ENCODE data around the gene TEFM. TPM values are rescaled to one million over a fixed set of nuclear protein-coding genes. Genes with fewer than 3 reads are reported as not detected.

Gene TEFM
- total and polyA plus RNA-seq, 2 donors (not counting 3 experiments of a cell fraction or from before 2014, with no cell fraction given), result 4.8 to 12.7 TPM

DNA sequence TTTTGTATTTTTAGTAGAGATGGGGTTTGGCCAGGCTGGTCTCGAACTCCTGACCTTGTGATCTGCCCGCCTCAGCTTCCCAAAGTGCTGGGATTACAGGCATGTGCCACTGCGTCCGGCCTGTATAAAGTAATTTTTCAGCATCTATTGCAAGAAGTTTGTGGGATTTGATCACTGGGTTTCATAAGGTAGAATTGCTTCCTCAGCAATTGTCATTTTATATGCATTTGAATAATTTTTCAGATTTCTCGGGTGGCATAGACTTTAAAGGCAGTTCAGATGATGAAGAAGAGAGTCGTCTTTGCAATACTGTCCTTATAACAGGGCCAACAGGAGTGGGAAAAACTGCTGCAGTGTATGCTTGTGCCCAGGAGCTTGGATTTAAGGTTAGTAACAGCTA, 37.0 kb downstream of the TEFM start:
- POLR2A ChIA-PET, result no interaction called here
- DNase-seq (ENCODE audit: low read depth, low spot score), result no peak

DNA sequence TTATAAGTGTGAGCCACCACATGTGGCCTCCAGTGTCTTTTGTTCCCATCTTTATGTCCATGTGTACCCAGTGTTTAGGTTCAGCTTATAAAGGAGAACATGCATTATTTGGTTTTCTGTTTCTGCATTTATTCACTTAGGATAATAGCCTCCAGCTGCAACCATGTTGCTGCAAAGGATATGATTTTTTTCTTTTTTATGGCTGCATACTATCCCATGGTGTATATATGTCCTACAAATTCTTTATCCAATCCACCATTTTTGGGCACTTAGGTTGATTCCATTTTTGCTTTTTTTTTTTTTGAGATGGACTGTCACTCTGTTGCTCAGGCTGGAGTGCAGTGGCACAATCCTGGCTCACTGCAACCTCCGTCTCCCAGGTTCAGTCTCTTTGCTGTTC, 41.4 kb downstream of the TEFM start:
- POLR2A ChIA-PET, result no interaction called here
- DNase-seq (ENCODE audit: low read depth, low spot score), result no peak
- no peak for FAIRE-seq

More for the DNA sequence above, 37.0 kb downstream of the TEFM start:
- H3K9me3 ChIP-seq (replicated peaks; ENCODE audit: control insufficient read depth, insufficient read depth, low read length), result no peaks in the 10 kb centered on the region
- H4K20me1 ChIP-seq (replicated peaks; ENCODE audit: control insufficient read depth, extremely low read depth, insufficient read depth, low read length), result no peaks in the 10 kb centered on the region
- no peak overlapping the region for H2AFZ ChIP-seq (ENCODE audit: low read depth, low read length)
- no peak overlapping the region for H3K4me3 ChIP-seq (replicated peaks in 1 of 3; ENCODE audit: insufficient read depth in 1 of 3, low read depth in 1 of 3, low read length in 3 of 3)
- no peaks in the 10 kb centered on the region for H3K79me2 ChIP-seq (ENCODE audit: control insufficient read depth, insufficient read depth, low read length)
- H3K4me2 ChIP-seq (ENCODE audit: insufficient read depth, low read length), result no peak overlapping the region
- no peaks in the 10 kb centered on the region for H3K4me1 ChIP-seq (ENCODE audit: control insufficient read depth, extremely low read depth, insufficient read depth, low read length)
- peaks cover 0 to 3% of the 10 kb centered on the region in 2 experiments for H3K36me3 ChIP-seq (ENCODE audit: control insufficient read depth in 2 of 2, extremely low read depth in 1 of 2, insufficient read depth in 2 of 2, low read length in 2 of 2)
- no peak for FAIRE-seq
- CTCF ChIA-PET, result interaction anchor here (0.6 to 0.7 kb wide), 2 partner anchors 48 to 316 kb away, joined by 3 read pairs; no protein-coding TSS in a partner anchor
- no peaks in the 10 kb centered on the region for H3K27me3 ChIP-seq (ENCODE audit: control insufficient read depth in 2 of 2, insufficient read depth in 2 of 2, low read length in 2 of 2)
- BruUV-seq (replicated peaks), result no TSS peak
- dilution Hi-C loops (cut with MboI; ENCODE audit: extremely low pct_ligation_motif_present, low sequenced_read_pairs), result no loop called here
- TF ChIP-seq GATA2 (IDR thresholded peaks at IDR 0.05; ENCODE audit: insufficient read depth, insufficient read length, low read depth, low read length), result no peak
- H3K9ac ChIP-seq (replicated peaks; ENCODE audit: extremely low read depth, insufficient read depth, low read length), result no peak overlapping the region
- intact Hi-C loops (cut with micrococcal nuclease), result no loop called here
- H3K9me1 ChIP-seq (replicated peaks; ENCODE audit: control insufficient read depth, extremely low read depth, insufficient read depth, low read length), result no peaks in the 10 kb centered on the region
- H3K27ac ChIP-seq (ENCODE audit: insufficient read depth, low read depth, low read length), result no peak overlapping the region

More for the DNA sequence above, 41.4 kb downstream of the TEFM start:
- Histone ChIP-seq H4K20me1 (replicated peaks; ENCODE audit: control insufficient read depth, extremely low read depth, insufficient read depth, low read length) (no peaks in the 10 kb centered on the region), H3K79me2 (ENCODE audit: control insufficient read depth, insufficient read depth, low read length) (no peaks in the 10 kb centered on the region), H3K27me3 (ENCODE audit: control insufficient read depth in 2 of 2, insufficient read depth in 2 of 2, low read length in 2 of 2) (no peaks in the 10 kb centered on the region), H2AFZ (ENCODE audit: low read depth, low read length) (no peak overlapping the region), H3K4me3 (replicated peaks in 1 of 3; ENCODE audit: insufficient read depth in 1 of 3, low read depth in 1 of 3, low read length in 3 of 3) (no peak overlapping the region), H3K36me3 (ENCODE audit: control insufficient read depth in 2 of 2, extremely low read depth in 1 of 2, insufficient read depth in 2 of 2, low read length in 2 of 2) (peaks cover 0 to 3% of the 10 kb centered on the region in 2 experiments), H3K4me1 (ENCODE audit: control insufficient read depth, extremely low read depth, insufficient read depth, low read length) (no peaks in the 10 kb centered on the region), H3K4me2 (ENCODE audit: insufficient read depth, low read length) (no peak overlapping the region), H3K27ac (ENCODE audit: insufficient read depth, low read depth, low read length) (no peak overlapping the region), H3K9me1 (replicated peaks; ENCODE audit: control insufficient read depth, extremely low read depth, insufficient read depth, low read length) (no peaks in the 10 kb centered on the region), H3K9ac (replicated peaks; ENCODE audit: extremely low read depth, insufficient read depth, low read length) (no peak overlapping the region), H3K9me3 (replicated peaks; ENCODE audit: control insufficient read depth, insufficient read depth, low read length) (no peaks in the 10 kb centered on the region)
- intact Hi-C loops (cut with micrococcal nuclease) (no loop called here), dilution Hi-C loops (cut with MboI; ENCODE audit: extremely low pct_ligation_motif_present, low sequenced_read_pairs) (no loop called here)
- CTCF ChIA-PET, result no interaction called here
- no TSS peak for BruUV-seq (replicated peaks)
- TF ChIP-seq, protein P1, sequence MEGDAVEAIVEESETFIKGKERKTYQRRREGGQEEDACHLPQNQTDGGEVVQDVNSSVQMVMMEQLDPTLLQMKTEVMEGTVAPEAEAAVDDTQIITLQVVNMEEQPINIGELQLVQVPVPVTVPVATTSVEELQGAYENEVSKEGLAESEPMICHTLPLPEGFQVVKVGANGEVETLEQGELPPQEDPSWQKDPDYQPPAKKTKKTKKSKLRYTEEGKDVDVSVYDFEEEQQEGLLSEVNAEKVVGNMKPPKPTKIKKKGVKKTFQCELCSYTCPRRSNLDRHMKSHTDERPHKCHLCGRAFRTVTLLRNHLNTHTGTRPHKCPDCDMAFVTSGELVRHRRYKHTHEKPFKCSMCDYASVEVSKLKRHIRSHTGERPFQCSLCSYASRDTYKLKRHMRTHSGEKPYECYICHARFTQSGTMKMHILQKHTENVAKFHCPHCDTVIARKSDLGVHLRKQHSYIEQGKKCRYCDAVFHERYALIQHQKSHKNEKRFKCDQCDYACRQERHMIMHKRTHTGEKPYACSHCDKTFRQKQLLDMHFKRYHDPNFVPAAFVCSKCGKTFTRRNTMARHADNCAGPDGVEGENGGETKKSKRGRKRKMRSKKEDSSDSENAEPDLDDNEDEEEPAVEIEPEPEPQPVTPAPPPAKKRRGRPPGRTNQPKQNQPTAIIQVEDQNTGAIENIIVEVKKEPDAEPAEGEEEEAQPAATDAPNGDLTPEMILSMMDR (IDR thresholded peaks at IDR 0.05; ENCODE audit: extremely low read depth in 1 of 2, insufficient read depth in 1 of 2, low read depth in 1 of 2, low read length in 2 of 2), result no peak
- no peak for TF ChIP-seq EZH2 (IDR thresholded peaks at IDR 0.05; ENCODE audit: borderline replicate concordance, low read depth, low read length, severe bottlenecking)
- TF ChIP-seq POLR2A (IDR thresholded peaks at IDR 0.05; ENCODE audit: low read depth, low read length), result no peak
- TF ChIP-seq POLR2AphosphoS5 (IDR thresholded peaks at IDR 0.05; ENCODE audit: insufficient read depth, low read depth, low read length), result no peak
- TF ChIP-seq FOS (IDR thresholded peaks at IDR 0.05; ENCODE audit: borderline replicate concordance, insufficient read depth, low read length), result no peak
- no peak for TF ChIP-seq JUN (IDR thresholded peaks at IDR 0.05; ENCODE audit: borderline replicate concordance, insufficient read depth, insufficient read length, low read depth)
- TF ChIP-seq, protein P2, sequence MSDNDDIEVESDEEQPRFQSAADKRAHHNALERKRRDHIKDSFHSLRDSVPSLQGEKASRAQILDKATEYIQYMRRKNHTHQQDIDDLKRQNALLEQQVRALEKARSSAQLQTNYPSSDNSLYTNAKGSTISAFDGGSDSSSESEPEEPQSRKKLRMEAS (IDR thresholded peaks at IDR 0.05; ENCODE audit: insufficient read depth, insufficient read length), result no peak

All from endothelial cell of umbilical vein (primary cell).